Progenitor cell of endocrine pancreas (in vitro differentiated cells): Measurements from ENCODE around the gene PNP. TPM values are rescaled to one million over a fixed set of nuclear protein-coding genes. Genes with fewer than 3 reads are reported as not detected.

ENCODE experiments used
- DNase-seq: peaks from one replicate; pipeline ENCODE4 v3.0.0; 2021; ENCODE audit warnings: low spot score; ENCODE audit not compliant: unreplicated experiment
- H3K27ac Mint-ChIP-seq: 2 replicates; pipeline ENCODE4 v1.8.0; 2021; ENCODE audit warnings: mild to moderate bottlenecking, moderate library complexity, mixed read lengths
- H3K27me3 Mint-ChIP-seq: 2 replicates; pipeline ENCODE4 v1.8.0; 2021; ENCODE audit warnings: mixed read lengths
- H3K36me3 Mint-ChIP-seq: 2 replicates; pipeline ENCODE4 v1.8.0; 2022; ENCODE audit warnings: mixed read lengths; ENCODE audit not compliant: insufficient read depth
- H3K4me1 Mint-ChIP-seq: 2 replicates; pipeline ENCODE4 v1.8.0; 2021; ENCODE audit warnings: low read depth, mixed read lengths
- H3K4me3 Mint-ChIP-seq: 2 replicates; pipeline ENCODE4 v1.8.0; 2021; ENCODE audit warnings: low read depth, mild to moderate bottlenecking, moderate library complexity, mixed read lengths
- H3K9me3 Mint-ChIP-seq: 2 replicates; pipeline ENCODE4 v1.8.0; 2021; ENCODE audit warnings: low read depth, mixed read lengths
- total RNA-seq: library from RNA; stranded (reverse); gene quantifications from 2 replicates; pipeline ENCODE4 v1.2.1, GENCODE V29; 2021
- TF ChIP-seq, protein P1 (sequence below): fragments of 200-600 bp; sonication (generic); IDR thresholded peaks from one replicate; pipeline ENCODE4 v1.5.0; 2021; ENCODE audit warnings: antibody characterized with exemption, mild to moderate bottlenecking; ENCODE audit not compliant: unreplicated experiment

The PNP gene
- total RNA-seq, 1 donor from 2014 or later = 48.9 TPM

- TF ChIP-seq, protein P1, sequence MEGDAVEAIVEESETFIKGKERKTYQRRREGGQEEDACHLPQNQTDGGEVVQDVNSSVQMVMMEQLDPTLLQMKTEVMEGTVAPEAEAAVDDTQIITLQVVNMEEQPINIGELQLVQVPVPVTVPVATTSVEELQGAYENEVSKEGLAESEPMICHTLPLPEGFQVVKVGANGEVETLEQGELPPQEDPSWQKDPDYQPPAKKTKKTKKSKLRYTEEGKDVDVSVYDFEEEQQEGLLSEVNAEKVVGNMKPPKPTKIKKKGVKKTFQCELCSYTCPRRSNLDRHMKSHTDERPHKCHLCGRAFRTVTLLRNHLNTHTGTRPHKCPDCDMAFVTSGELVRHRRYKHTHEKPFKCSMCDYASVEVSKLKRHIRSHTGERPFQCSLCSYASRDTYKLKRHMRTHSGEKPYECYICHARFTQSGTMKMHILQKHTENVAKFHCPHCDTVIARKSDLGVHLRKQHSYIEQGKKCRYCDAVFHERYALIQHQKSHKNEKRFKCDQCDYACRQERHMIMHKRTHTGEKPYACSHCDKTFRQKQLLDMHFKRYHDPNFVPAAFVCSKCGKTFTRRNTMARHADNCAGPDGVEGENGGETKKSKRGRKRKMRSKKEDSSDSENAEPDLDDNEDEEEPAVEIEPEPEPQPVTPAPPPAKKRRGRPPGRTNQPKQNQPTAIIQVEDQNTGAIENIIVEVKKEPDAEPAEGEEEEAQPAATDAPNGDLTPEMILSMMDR = no peak
- Mint-ChIP-seq H3K27me3 (peaks cover 15% of the 10 kb centered on the region), H3K4me3 (no peak within 1 kb of the TSS), H3K9me3 (no peaks in the 10 kb centered on the region), H3K27ac (no peak within 1 kb of the TSS), H3K4me1 (no peaks in the 10 kb centered on the region), H3K36me3 (no peaks in the 10 kb centered on the region)
- no peak for DNase-seq
These were observed 33.4 kb upstream of the PNP start, which contains the start of gene KLHL33 for GRCh38 chr14:20435582-20436362. Gene KLHL33, minus strand, starts transcription at chr14:20436166. Its CDS starts 355 bp downstream, at chr14:20435811.

DNA sequence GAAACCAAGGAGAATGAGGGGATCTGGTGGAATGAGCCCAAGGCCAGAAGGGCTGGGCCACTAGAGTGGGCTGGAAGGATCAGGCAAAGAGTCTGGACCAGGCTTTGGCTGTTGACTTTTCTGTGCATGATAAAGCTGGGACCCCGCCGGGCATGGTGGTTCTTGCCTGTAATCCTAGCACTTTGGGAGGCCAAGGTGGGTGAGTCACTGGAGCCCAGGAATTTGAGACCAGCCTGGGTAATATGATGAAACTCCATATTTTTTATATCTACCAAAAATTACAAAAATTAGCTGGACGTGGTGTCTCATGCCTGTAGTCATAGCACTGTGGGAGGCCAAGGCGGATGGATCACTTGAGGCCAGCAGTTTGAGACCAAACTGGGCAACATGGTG lies 32.8 kb upstream of the PNP start:
- Mint-ChIP-seq H3K4me3 (no peak overlapping the region), H3K27me3 (peaks cover 15% of the 10 kb centered on the region), H3K36me3 (no peaks in the 10 kb centered on the region), H3K4me1 (no peaks in the 10 kb centered on the region), H3K9me3 (no peaks in the 10 kb centered on the region), H3K27ac (no peak overlapping the region)
- TF ChIP-seq, protein P1 = no peak
- no peak for DNase-seq

DNA sequence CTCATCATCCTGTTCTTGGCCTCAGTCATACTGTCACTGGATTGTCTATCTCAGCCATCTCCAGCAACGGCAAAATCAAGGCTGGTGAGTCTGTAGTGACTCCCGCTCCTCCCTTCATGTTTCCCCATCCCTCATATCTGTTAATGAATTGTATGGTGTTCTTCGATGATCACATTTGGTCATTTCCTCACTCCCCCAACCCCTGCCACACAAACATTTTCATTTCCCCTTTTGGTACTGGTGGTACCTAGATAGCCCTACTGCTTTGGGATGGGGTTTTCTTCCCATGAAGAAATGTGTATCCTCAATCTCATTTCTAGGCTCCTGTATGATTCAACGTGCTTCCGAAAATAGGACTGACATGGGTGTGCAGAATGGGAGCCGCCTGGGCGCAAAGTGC lies 30.5 kb upstream of the PNP start:
- Mint-ChIP-seq H3K27ac (no peak overlapping the region), H3K36me3 (peaks cover 10% of the 10 kb centered on the region), H3K4me3 (no peak overlapping the region), H3K9me3 (peaks cover 6% of the 10 kb centered on the region), H3K4me1 (peaks cover 6% of the 10 kb centered on the region), H3K27me3 (peaks cover 14% of the 10 kb centered on the region)
- TF ChIP-seq, protein P1 = no peak
- no peak for DNase-seq

GRCh38 chr14:20440465-20440864 lies 28.7 kb upstream of the PNP start:
- Mint-ChIP-seq H3K36me3 (peaks cover 10% of the 10 kb centered on the region), H3K27me3 (peaks cover 10% of the 10 kb centered on the region), H3K27ac (no peak overlapping the region), H3K4me1 (peaks cover 6% of the 10 kb centered on the region), H3K4me3 (no peak overlapping the region), H3K9me3 (peaks cover 6% of the 10 kb centered on the region)
- TF ChIP-seq, protein P1 = no peak
- DNase-seq = no peak

DNA sequence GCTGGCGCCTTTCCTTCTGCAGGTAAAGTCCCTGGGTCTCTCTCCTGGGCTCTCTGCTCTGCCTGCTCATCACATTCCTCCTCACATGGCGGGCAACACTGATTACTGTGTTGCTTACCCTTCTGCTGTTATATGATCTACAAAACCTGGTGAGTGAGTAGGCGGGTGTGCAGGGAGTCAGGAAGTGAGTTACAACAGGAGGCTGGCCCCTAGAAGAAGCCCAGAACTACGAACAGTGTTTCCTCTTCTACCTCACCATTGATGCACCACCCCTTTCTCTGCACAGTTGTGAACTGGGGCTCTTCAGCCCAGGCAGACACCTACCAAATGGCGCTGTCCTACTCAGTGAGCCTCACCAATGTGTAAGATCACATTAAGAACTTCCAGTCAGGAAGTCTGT lies 28.3 kb upstream of the PNP start:
- H3K27ac Mint-ChIP-seq = no peak overlapping the region
- H3K4me1 Mint-ChIP-seq = peaks cover 6% of the 10 kb centered on the region
- DNase-seq = no peak
- H3K4me3 Mint-ChIP-seq = no peak overlapping the region
- peaks cover 6% of the 10 kb centered on the region for H3K27me3 Mint-ChIP-seq
- H3K36me3 Mint-ChIP-seq = peaks cover 10% of the 10 kb centered on the region
- peaks cover 6% of the 10 kb centered on the region for H3K9me3 Mint-ChIP-seq
- TF ChIP-seq, protein P1 = no peak
